Measurements from ENCODE around the gene SRF. TPM values are rescaled to one million over a fixed set of nuclear protein-coding genes. Genes with fewer than 3 reads are reported as not detected.

Gene SRF
- total and polyA plus RNA-seq, 2 donors (not counting 1 experiment from before 2014, with no cell fraction given) = 21.7 to 22.7 TPM

GRCh38 chr6:43196337-43196736 is 25.3 kb downstream of the SRF start:
- H3K4me1 Mint-ChIP-seq = no peaks in the 10 kb centered on the region
- Histone ChIP-seq H4K20me1 (ENCODE audit: control insufficient read depth, insufficient read depth, low read length, poor library complexity, severe bottlenecking) (no peaks in the 10 kb centered on the region), H2AFZ (ENCODE audit: insufficient read depth, low read depth, low read length, poor library complexity, severe bottlenecking) (no peak overlapping the region), H3K4me1 (ENCODE audit: control insufficient read depth in 2 of 2, insufficient read depth in 2 of 2, low read length in 2 of 2) (no peaks in the 10 kb centered on the region), H3K9ac (ENCODE audit: low read length) (no peak overlapping the region), H3K9me3 (ENCODE audit: control extremely low read depth in 1 of 3, control insufficient read depth in 2 of 3, insufficient read depth in 1 of 3, low read length in 2 of 3) (no peaks in the 10 kb centered on the region), H3K4me3 (ENCODE audit: control extremely low read depth in 1 of 5, extremely low read depth in 1 of 5, insufficient read depth in 1 of 5, low read depth in 2 of 5, low read length in 4 of 5) (no peak overlapping the region), H3K36me3 (replicated peaks in 1 of 2; ENCODE audit: control extremely low read depth in 1 of 2, control insufficient read depth in 1 of 2, extremely low read depth in 1 of 2, insufficient read depth in 2 of 2, low read length in 1 of 2) (peaks cover 0 to 63% of the 10 kb centered on the region in 2 experiments), H3K27ac (ENCODE audit: low read length in 2 of 2) (no peak overlapping the region), H3K27me3 (replicated peaks in 1 of 4; ENCODE audit: control extremely low read depth in 1 of 4, control insufficient read depth in 3 of 4, insufficient read depth in 4 of 4, low read length in 3 of 4) (no peaks in the 10 kb centered on the region), H3K4me2 (replicated peaks; ENCODE audit: low read depth, low read length, poor library complexity, severe bottlenecking) (no peak overlapping the region), H3K79me2 (ENCODE audit: control insufficient read depth, insufficient read depth, low read length) (peaks cover 11% of the 10 kb centered on the region)
- POLR2A ChIA-PET = no interaction called here
- no peak for ATAC-seq (ENCODE audit: low read depth)
- TF ChIP-seq, protein P1, sequence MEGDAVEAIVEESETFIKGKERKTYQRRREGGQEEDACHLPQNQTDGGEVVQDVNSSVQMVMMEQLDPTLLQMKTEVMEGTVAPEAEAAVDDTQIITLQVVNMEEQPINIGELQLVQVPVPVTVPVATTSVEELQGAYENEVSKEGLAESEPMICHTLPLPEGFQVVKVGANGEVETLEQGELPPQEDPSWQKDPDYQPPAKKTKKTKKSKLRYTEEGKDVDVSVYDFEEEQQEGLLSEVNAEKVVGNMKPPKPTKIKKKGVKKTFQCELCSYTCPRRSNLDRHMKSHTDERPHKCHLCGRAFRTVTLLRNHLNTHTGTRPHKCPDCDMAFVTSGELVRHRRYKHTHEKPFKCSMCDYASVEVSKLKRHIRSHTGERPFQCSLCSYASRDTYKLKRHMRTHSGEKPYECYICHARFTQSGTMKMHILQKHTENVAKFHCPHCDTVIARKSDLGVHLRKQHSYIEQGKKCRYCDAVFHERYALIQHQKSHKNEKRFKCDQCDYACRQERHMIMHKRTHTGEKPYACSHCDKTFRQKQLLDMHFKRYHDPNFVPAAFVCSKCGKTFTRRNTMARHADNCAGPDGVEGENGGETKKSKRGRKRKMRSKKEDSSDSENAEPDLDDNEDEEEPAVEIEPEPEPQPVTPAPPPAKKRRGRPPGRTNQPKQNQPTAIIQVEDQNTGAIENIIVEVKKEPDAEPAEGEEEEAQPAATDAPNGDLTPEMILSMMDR (IDR thresholded peaks at IDR 0.05) = no peak
- TF ChIP-seq EZH2 (IDR thresholded peaks at IDR 0.05; ENCODE audit: borderline replicate concordance, insufficient read depth, low read depth, low read length, poor library complexity, severe bottlenecking) = no peak
- no peak for DNase-seq
- intact Hi-C loops (cut with micrococcal nuclease) = no loop called here
- 100% methylated on average over 3 of the region's 5 CpGs for WGBS (ENCODE audit: insufficient coverage)
- H3K9me3 Mint-ChIP-seq (ENCODE audit: insufficient read depth) = no peaks in the 10 kb centered on the region
- CTCF ChIA-PET = interaction anchor here (1.3 kb wide), 1 partner anchor 310 kb away, joined by 4 read pairs; no protein-coding TSS in a partner anchor
- no peak overlapping the region for H3K27ac Mint-ChIP-seq
- no peak overlapping the region for H3K4me3 Mint-ChIP-seq
- no peaks in the 10 kb centered on the region for H3K27me3 Mint-ChIP-seq

DNA sequence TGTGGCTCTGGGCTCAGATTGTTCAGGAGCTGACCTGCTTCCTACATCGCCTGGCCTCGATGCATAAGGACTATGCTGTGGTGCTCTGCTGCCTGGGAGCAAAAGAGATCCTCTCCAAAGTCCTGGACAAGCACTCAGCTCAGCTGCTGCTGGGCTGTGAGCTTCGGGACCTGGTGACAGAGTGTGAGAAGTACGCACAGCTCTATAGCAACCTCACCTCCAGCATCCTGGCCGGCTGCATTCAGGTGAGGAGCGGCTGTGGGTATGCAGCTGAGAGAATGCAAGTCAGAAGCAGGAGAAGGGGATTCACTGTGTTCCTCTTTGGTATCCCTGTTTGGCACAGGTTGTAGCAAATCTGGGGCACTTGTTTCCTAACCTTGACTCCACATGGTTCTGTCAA is 28.8 kb downstream of the SRF start:
- H3K9me3 Mint-ChIP-seq (ENCODE audit: insufficient read depth) = no peaks in the 10 kb centered on the region
- no peaks in the 10 kb centered on the region for H4K20me1 ChIP-seq (ENCODE audit: control insufficient read depth, insufficient read depth, low read length, poor library complexity, severe bottlenecking)
- H3K27me3 Mint-ChIP-seq = no peaks in the 10 kb centered on the region
- DNase-seq (no peak), ATAC-seq (ENCODE audit: low read depth) (no peak)
- no peak overlapping the region for H3K9ac ChIP-seq (ENCODE audit: low read length)
- H3K27ac ChIP-seq (ENCODE audit: low read length in 2 of 2) = no peak overlapping the region
- ChIA-PET POLR2A (no interaction called here), CTCF (no interaction called here)
- intact Hi-C loops (cut with micrococcal nuclease) = no loop called here
- no peak overlapping the region for H3K27ac Mint-ChIP-seq
- WGBS (ENCODE audit: insufficient coverage) = 100% methylated on average over 6 of the region's 6 CpGs
- no peaks in the 10 kb centered on the region for H3K4me1 Mint-ChIP-seq
- no peaks in the 10 kb centered on the region for H3K79me2 ChIP-seq (ENCODE audit: control insufficient read depth, insufficient read depth, low read length)
- no peaks in the 10 kb centered on the region for H3K9me3 ChIP-seq (ENCODE audit: control extremely low read depth in 1 of 3, control insufficient read depth in 2 of 3, insufficient read depth in 1 of 3, low read length in 2 of 3)
- no peak overlapping the region for H3K4me2 ChIP-seq (replicated peaks; ENCODE audit: low read depth, low read length, poor library complexity, severe bottlenecking)
- no peaks in the 10 kb centered on the region for H3K4me1 ChIP-seq (ENCODE audit: control insufficient read depth in 2 of 2, insufficient read depth in 2 of 2, low read length in 2 of 2)
- no peak overlapping the region for H3K4me3 Mint-ChIP-seq
- TF ChIP-seq, protein P1 (IDR thresholded peaks at IDR 0.05) = no peak
- TF ChIP-seq EZH2 (IDR thresholded peaks at IDR 0.05; ENCODE audit: borderline replicate concordance, insufficient read depth, low read depth, low read length, poor library complexity, severe bottlenecking) = no peak
- H3K36me3 ChIP-seq (replicated peaks in 1 of 2; ENCODE audit: control extremely low read depth in 1 of 2, control insufficient read depth in 1 of 2, extremely low read depth in 1 of 2, insufficient read depth in 2 of 2, low read length in 1 of 2) = peaks cover 0 to 58% of the 10 kb centered on the region in 2 experiments
- no peaks in the 10 kb centered on the region for H3K27me3 ChIP-seq (replicated peaks in 1 of 4; ENCODE audit: control extremely low read depth in 1 of 4, control insufficient read depth in 3 of 4, insufficient read depth in 4 of 4, low read length in 3 of 4)
- no peak overlapping the region for H3K4me3 ChIP-seq (ENCODE audit: control extremely low read depth in 1 of 5, extremely low read depth in 1 of 5, insufficient read depth in 1 of 5, low read depth in 2 of 5, low read length in 4 of 5)
- H2AFZ ChIP-seq (ENCODE audit: insufficient read depth, low read depth, low read length, poor library complexity, severe bottlenecking) = no peak overlapping the region

All from B cell (primary cell).